ENCODE measurements around the gene WWC1. TPM values are rescaled to one million over a fixed set of nuclear protein-coding genes. Genes with fewer than 3 reads are reported as not detected.
"Not testable (repeated sequence)": the region's sequence is repeated elsewhere in the genome, so short reads cannot be mapped to it uniquely, and the experiment has no call there.

The WWC1 gene
- total RNA-seq, 1 donor from 2014 or later, result 2.2 TPM

- Histone ChIP-seq H3K36me3 (no peaks in the 10 kb centered on the region), H3K4me1 (no peaks in the 10 kb centered on the region), H3K27ac (replicated peaks) (no peak overlapping the region), H3K4me3 (no peak overlapping the region), H3K27me3 (ENCODE audit: low read depth) (no peaks in the 10 kb centered on the region), H3K9me3 (replicated peaks) (no peaks in the 10 kb centered on the region)
- DNase-seq, result no peak
- no peak for TF ChIP-seq CTCF (IDR thresholded peaks at IDR 0.05; ENCODE audit: borderline replicate concordance)
- intact Hi-C loops (cut with micrococcal nuclease), result no loop called here
Observed at GRCh38 chr5:168434746-168435321, 143.4 kb downstream of the WWC1 start.

GRCh38 chr5:168435340-168435739, 143.9 kb downstream of the WWC1 start:
- H3K27ac ChIP-seq (replicated peaks); H3K9me3 ChIP-seq (replicated peaks); H3K27me3 ChIP-seq (ENCODE audit: low read depth); DNase-seq; H3K4me3 ChIP-seq; H3K36me3 ChIP-seq; intact Hi-C loops (cut with micrococcal nuclease); H3K4me1 ChIP-seq: not testable (repeated sequence)

GRCh38 chr5:168438349-168438748, 146.9 kb downstream of the WWC1 start:
- Histone ChIP-seq H3K27ac (replicated peaks) (no peak overlapping the region), H3K9me3 (replicated peaks) (no peaks in the 10 kb centered on the region), H3K36me3 (no peaks in the 10 kb centered on the region), H3K4me1 (no peaks in the 10 kb centered on the region), H3K4me3 (no peak overlapping the region), H3K27me3 (ENCODE audit: low read depth) (no peaks in the 10 kb centered on the region)
- intact Hi-C loops (cut with micrococcal nuclease), result no loop called here
- TF ChIP-seq CTCF (IDR thresholded peaks at IDR 0.05; ENCODE audit: borderline replicate concordance), result no peak
- DNase-seq, result no peak

GRCh38 chr5:168443533-168443932, 152.1 kb downstream of the WWC1 start:
- intact Hi-C loops (cut with micrococcal nuclease), result no loop called here
- H3K27me3 ChIP-seq (ENCODE audit: low read depth), result no peaks in the 10 kb centered on the region
- no peaks in the 10 kb centered on the region for H3K9me3 ChIP-seq (replicated peaks)
- no peaks in the 10 kb centered on the region for H3K36me3 ChIP-seq
- no peak for DNase-seq
- no peak for TF ChIP-seq CTCF (IDR thresholded peaks at IDR 0.05; ENCODE audit: borderline replicate concordance)
- H3K4me1 ChIP-seq, result peaks cover 21% of the 10 kb centered on the region
- no peak overlapping the region for H3K4me3 ChIP-seq
- H3K27ac ChIP-seq (replicated peaks), result no peak overlapping the region

- peak overlapping the region; percentile 62 for H3K27ac ChIP-seq (replicated peaks)
- H3K27me3 ChIP-seq (ENCODE audit: low read depth), result no peaks in the 10 kb centered on the region
- no peak for DNase-seq
- peaks cover 21% of the 10 kb centered on the region for H3K4me1 ChIP-seq
- H3K4me3 ChIP-seq, result no peak overlapping the region
- H3K9me3 ChIP-seq (replicated peaks), result no peaks in the 10 kb centered on the region
- intact Hi-C loops (cut with micrococcal nuclease), result no loop called here
- no peaks in the 10 kb centered on the region for H3K36me3 ChIP-seq
- no peak for TF ChIP-seq CTCF (IDR thresholded peaks at IDR 0.05; ENCODE audit: borderline replicate concordance)
Observed at GRCh38 chr5:168443950-168444700, 152.7 kb downstream of the WWC1 start.

- Histone ChIP-seq H3K4me3 (no peak overlapping the region), H3K36me3 (no peaks in the 10 kb centered on the region), H3K27ac (replicated peaks) (peak overlapping the region; percentile 53), H3K27me3 (ENCODE audit: low read depth) (no peaks in the 10 kb centered on the region), H3K4me1 (peaks cover 21% of the 10 kb centered on the region), H3K9me3 (replicated peaks) (no peaks in the 10 kb centered on the region)
- DNase-seq, result no peak
- TF ChIP-seq CTCF (IDR thresholded peaks at IDR 0.05; ENCODE audit: borderline replicate concordance), result no peak
- intact Hi-C loops (cut with micrococcal nuclease), result no loop called here
Observed at GRCh38 chr5:168446983-168447619, 155.7 kb downstream of the WWC1 start.

All from left ventricle myocardium inferior (tissue), 1 donor.